Measurements from ENCODE around the gene MRI1. TPM values are rescaled to one million over a fixed set of nuclear protein-coding genes. Genes with fewer than 3 reads are reported as not detected.
"Not testable (repeated sequence)": the region's sequence is repeated elsewhere in the genome, so short reads cannot be mapped to it uniquely, and the experiment has no call there.

MRI1 gene
- total RNA-seq, 2 donors from 2014 or later, result 29.1 to 70.0 TPM

DNA sequence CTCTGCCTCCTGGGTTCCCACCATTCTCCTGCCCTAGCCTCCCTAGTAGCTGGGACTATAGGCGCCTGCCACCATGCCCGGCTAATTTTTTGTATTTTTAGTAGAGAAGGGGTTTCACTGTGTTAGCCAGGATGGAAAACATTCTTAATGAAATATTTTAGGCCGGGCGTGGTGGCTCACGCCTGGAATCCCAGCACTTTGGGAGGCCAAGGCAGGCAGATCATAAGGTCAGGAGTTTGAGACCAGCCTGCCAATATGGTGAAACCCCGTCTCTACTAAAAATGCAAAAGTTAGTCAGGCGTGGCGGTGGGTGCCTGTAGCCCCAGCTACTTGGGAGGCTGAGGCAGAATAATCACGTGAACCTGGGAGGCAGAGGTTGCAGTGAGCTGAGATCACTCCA lies 29.0 kb downstream of the MRI1 start:
- Mint-ChIP-seq H3K27ac (peak overlapping the region in 1 of 2 donors; percentile 68), H3K4me1 (ENCODE audit: low read depth in 2 of 2) (peaks cover 41 to 48% of the 10 kb centered on the region in 2 donors), H3K4me3 (peak overlapping the region; percentile 89)
- H3K27me3 Mint-ChIP-seq; DNase-seq (ENCODE audit: low spot score); H3K36me3 Mint-ChIP-seq; ATAC-seq; H3K9me3 Mint-ChIP-seq: not testable (repeated sequence)

DNA sequence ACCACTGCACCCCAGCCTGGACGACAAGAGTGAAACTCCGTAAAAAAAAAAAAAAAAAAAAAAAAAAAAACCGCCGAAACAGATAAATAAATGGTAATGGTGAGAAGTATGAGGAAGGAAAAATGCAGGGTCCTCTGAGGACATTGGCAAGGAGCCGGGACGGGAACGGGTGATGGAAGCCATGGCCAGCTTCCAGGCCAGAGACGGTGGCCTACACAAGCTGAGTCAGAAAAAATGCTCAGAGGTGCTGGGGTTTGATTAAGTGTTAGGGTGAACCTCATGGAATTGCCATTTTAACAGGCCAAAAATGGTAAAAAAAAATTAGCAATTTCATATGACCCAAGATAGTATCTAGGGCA lies 30.1 kb downstream of the MRI1 start:
- peak overlapping the region; percentile 68 to 98 for H3K27ac Mint-ChIP-seq
- no peak for DNase-seq (ENCODE audit: low spot score)
- peak overlapping the region; percentile 89 for H3K4me3 Mint-ChIP-seq

DNA sequence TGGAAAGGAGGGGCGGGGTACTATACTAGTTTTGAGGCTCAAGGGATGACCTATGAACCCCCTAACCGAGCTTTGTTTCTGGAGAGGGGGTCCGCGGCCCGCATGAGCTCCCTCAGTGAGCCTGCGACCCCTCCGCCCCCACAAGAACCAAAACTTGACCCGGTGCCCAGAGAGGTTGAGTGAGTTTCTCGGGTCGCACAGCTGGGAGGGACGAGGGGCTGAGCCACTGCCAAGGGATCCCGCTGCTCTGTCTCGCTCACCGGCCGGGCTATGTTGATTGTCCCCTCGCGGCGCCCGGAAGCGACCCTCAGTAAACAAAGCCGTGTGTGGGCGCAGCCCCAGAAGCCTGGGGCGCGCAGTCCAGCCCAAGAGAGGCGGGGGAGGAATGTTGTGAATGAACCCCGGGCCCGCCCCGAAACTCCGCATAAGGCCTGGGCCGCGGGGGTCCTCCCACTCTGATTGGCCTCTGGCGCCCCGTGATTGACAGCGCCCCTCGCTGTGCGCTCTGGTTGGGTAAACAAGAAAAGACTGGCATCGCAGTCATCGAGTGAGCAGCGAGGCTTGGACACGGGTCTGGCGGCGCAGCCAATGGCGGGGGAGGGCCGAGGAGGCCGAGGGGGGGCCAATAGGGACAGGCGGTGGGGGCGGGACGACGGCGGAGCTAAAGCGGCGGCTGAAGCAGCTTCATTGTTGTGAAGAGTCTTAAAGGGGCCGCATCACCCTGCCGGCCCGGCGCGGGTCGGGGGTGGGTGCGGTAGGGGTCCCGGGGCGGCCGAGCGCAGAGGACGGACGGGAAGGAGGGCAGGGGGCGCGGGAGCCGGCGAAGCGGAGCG lies 30.7 kb downstream of the MRI1 start, which contains the start of gene ZSWIM4:
ZSWIM4 (plus strand) TSS at position 687 of the 833 bp plus-strand sequence. CDS start 206 bp downstream, outside the sequence.
- Mint-ChIP-seq H3K27me3 (no peaks in the 10 kb centered on the region), H3K27ac (peak within 1 kb of the TSS; percentile 68 to 98), H3K4me1 (ENCODE audit: low read depth in 2 of 2) (peaks cover 34 to 39% of the 10 kb centered on the region in 2 donors), H3K4me3 (peak within 1 kb of the TSS; percentile 89), H3K36me3 (no peaks in the 10 kb centered on the region), H3K9me3 (no peaks in the 10 kb centered on the region)
- ATAC-seq (peak; percentile 98), DNase-seq (ENCODE audit: low spot score) (peak; percentile 100)

More for the DNA sequence above, 30.1 kb downstream of the MRI1 start:
- Mint-ChIP-seq H3K9me3 (no peaks in the 10 kb centered on the region), H3K27me3 (no peaks in the 10 kb centered on the region), H3K4me1 (ENCODE audit: low read depth in 2 of 2) (peaks cover 35 to 40% of the 10 kb centered on the region in 2 donors), H3K36me3 (no peaks in the 10 kb centered on the region)
- ATAC-seq, result no peak

DNA sequence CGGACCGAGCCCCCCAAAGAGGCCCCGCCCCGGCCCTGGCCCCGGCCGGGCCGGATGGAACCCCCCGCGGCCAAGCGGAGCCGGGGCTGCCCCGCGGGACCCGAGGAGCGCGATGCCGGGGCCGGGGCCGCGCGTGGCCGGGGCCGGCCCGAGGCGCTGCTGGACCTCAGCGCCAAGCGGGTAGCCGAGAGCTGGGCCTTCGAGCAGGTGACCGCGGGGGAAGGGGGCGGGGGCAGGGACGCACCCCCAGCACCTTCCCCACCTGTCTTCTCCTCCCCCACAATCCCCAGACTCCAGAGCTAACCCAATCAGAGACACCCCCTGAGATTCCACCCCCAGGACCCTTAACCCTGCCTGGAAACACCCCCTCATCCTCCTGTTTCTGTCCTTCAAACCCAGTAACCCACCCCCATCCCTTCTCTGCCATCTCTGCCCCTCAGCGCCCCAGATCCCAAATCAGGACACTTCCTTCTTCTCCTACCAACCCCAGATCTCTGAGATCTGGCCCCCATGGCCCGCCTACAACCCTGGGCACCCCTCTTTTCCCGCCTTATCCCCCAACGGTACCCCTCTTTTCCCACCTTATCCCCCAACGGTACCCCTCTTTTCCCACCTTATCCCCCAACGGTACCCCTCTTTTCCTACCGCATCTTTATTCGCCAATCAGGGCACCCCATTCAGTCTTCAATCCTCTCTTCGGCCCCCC lies 31.4 kb downstream of the MRI1 start:
- Mint-ChIP-seq H3K27ac (peak overlapping the region; percentile 54 to 98), H3K9me3 (no peaks in the 10 kb centered on the region), H3K27me3 (no peaks in the 10 kb centered on the region), H3K4me1 (ENCODE audit: low read depth in 2 of 2) (peaks cover 27 to 31% of the 10 kb centered on the region in 2 donors), H3K36me3 (no peaks in the 10 kb centered on the region), H3K4me3 (peak overlapping the region; percentile 89)
- ATAC-seq, result peak; percentile 60
- DNase-seq (ENCODE audit: low spot score), result no peak

DNA sequence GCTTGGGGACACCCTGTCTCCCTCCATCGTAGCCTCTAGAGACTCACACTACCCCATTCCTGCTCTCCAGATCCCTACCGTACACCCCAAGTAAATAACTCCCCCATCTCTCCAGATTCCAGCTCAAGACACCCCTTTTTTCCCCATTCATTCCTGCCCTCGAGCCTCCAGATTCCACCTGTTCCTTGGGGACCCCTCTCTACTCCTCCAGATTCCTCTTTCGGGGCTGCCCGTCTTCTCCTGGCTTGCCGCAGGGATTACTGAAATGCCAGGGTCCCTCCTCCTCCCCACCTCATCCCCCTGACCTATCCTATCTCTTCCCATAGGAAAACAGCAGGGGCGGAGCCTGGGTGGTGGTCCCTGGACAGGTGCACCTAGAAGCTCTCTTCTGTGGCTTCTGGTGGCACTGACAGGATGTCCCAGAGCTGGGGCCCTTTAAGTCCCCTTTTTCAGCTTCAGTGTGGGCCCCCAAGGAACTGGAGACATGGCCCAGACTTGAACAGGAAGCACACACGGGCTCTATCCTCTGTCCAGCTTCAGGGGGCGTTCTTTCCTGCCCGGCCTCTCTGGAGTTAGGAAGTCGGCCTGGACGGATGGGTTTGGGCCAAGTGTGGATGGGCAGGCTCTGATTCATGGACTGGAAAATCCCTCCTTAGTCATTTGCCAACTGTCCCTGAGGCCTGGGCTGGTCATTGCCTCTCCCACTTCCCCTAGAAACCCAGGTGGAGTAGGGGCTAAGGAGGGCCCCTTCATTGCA lies 32.2 kb downstream of the MRI1 start:
- no peak for DNase-seq (ENCODE audit: low spot score)
- no peaks in the 10 kb centered on the region for H3K27me3 Mint-ChIP-seq

DNA sequence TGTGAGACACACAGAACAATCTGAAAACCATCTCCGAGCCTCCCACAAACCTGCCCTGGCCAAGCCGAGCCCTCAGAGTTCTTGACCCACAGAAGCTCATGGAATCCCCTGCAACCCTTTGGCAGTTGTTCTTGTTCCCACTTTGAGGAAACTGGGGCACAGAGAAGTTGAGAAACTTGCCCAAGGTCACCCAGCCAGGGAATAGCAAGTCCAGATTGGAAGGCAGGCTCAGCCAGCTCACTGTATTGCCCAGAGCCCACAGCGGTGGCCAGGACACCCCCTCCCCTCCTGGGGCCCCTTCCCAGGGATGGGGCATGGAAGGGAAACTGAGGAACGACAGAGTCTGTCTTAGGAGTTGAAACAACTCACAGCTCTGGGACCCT lies 32.7 kb downstream of the MRI1 start:
- Mint-ChIP-seq H3K4me1 (ENCODE audit: low read depth in 2 of 2) (peaks cover 27 to 31% of the 10 kb centered on the region in 2 donors), H3K27ac (peak overlapping the region in 1 of 2 donors; percentile 54), H3K4me3 (peak overlapping the region; percentile 81), H3K27me3 (no peaks in the 10 kb centered on the region), H3K9me3 (no peaks in the 10 kb centered on the region), H3K36me3 (no peaks in the 10 kb centered on the region)
- no peak for ATAC-seq
- no peak for DNase-seq (ENCODE audit: low spot score)

More for the DNA sequence above, 32.2 kb downstream of the MRI1 start:
- H3K27ac Mint-ChIP-seq, result peak overlapping the region; percentile 54 to 91
- H3K36me3 Mint-ChIP-seq, result no peaks in the 10 kb centered on the region
- peaks cover 27 to 31% of the 10 kb centered on the region in 2 donors for H3K4me1 Mint-ChIP-seq (ENCODE audit: low read depth in 2 of 2)
- ATAC-seq, result no peak
- no peaks in the 10 kb centered on the region for H3K9me3 Mint-ChIP-seq
- peak overlapping the region; percentile 81 for H3K4me3 Mint-ChIP-seq

DNA sequence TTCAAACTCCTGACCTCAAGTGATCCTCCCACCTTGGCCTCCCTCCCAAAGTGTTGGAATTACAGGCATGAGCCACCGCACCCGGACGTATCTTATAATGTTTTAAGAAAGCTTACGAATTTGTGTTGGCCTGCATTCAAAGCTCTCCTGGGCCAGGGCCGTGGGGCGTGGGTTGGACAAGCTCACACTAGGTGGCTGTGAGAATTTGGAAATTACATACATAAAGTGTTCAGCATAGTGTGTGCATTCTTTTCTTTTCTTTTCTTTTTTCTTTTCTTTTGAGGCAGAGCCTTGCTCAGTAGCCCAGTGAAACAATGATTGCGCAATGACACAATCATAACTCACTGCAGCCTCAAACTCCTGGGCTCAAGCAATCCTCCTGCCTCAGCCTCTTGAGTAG lies 33.5 kb downstream of the MRI1 start:
- Mint-ChIP-seq H3K27me3 (no peaks in the 10 kb centered on the region), H3K4me1 (ENCODE audit: low read depth in 2 of 2) (peaks cover 27 to 31% of the 10 kb centered on the region in 2 donors), H3K36me3 (no peaks in the 10 kb centered on the region), H3K27ac (no peak overlapping the region), H3K9me3 (no peaks in the 10 kb centered on the region), H3K4me3 (peak overlapping the region; percentile 44)
- ATAC-seq (no peak), DNase-seq (ENCODE audit: low spot score) (no peak)

DNA sequence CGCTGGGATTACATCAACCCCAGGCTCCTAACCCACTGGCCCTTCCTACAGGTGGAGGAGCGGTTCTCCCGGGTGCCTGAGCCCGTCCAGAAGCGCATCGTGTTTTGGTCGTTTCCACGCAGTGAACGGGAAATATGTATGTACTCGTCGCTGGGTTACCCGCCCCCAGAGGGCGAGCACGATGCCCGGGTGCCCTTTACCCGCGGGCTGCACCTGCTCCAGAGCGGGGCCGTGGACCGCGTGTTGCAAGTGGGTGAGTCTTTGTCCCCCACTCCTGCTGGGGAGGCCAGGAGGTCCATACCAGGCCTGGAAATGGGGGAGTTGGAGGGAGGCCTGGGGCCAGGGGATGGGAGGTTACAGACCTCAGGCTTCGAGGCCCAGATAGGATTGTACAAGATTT lies 35.3 kb downstream of the MRI1 start:
- Mint-ChIP-seq H3K4me1 (ENCODE audit: low read depth in 2 of 2) (peaks cover 21% of the 10 kb centered on the region in 2 donors), H3K4me3 (no peak overlapping the region), H3K9me3 (no peaks in the 10 kb centered on the region), H3K27me3 (no peaks in the 10 kb centered on the region), H3K27ac (no peak overlapping the region), H3K36me3 (no peaks in the 10 kb centered on the region)
- no peak for ATAC-seq
- DNase-seq (ENCODE audit: low spot score), result no peak

DNA sequence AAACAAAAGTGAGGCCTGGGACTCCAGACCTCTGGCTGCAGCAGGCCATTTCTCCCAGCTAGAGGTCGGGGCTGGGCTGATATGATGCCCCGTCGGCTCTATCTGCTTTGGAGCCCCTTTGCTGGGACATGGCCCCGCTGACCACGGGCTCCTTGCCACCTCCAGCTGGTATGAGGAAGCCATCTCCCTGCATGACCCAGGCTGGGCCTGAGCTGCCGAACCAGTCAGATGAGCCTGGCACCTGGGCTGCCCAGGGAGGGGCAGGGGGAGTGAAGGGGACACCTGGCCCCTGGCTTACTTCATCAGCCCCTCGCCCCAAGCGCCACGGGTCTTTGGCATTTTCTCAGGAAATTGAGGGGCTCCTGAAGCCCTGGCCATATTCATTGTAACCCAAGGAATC lies 38.7 kb downstream of the MRI1 start:
- Mint-ChIP-seq H3K4me1 (ENCODE audit: low read depth in 2 of 2) (peaks cover 2 to 3% of the 10 kb centered on the region in 2 donors), H3K36me3 (no peaks in the 10 kb centered on the region), H3K9me3 (no peaks in the 10 kb centered on the region), H3K27me3 (no peaks in the 10 kb centered on the region), H3K27ac (no peak overlapping the region), H3K4me3 (no peak overlapping the region)
- ATAC-seq, result no peak
- DNase-seq (ENCODE audit: low spot score), result no peak

DNA sequence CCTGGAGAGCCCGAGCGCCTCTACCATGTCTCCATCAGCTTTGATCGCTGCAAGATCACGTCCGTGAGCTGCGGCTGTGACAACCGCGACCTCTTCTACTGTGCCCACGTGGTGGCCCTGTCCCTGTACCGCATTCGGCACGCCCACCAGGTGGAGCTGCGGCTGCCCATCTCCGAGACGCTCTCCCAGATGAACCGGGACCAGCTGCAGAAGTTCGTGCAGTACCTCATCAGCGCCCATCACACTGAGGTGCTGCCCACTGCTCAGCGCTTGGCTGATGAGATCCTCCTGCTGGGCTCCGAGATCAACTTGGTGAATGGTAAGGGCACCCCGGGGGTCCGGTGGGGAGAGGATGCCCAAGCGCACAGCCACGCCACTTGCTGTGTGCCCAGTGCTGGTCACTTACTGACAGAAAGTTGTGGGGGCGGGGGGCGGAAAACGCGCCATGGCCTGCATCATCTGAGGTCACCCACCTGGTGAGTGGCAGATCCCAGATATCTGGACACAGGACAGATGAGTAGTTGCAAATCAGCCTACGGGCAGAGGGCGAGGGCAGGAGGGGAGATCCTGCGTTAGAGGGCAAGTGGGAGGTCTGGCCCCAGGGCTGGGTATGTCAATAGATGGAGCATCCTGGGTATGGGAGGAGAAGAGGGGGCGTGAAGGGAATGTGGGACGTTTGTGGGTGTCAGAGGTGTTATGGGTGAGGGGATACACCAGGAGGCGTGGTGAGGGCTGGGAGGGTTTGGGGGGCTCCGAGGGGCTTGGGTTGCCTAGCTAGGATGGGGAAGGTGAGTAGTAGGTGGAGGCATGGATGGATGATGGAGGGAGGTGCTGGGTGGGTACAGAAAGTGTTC lies 40.7 kb downstream of the MRI1 start:
- ATAC-seq, result no peak

DNA sequence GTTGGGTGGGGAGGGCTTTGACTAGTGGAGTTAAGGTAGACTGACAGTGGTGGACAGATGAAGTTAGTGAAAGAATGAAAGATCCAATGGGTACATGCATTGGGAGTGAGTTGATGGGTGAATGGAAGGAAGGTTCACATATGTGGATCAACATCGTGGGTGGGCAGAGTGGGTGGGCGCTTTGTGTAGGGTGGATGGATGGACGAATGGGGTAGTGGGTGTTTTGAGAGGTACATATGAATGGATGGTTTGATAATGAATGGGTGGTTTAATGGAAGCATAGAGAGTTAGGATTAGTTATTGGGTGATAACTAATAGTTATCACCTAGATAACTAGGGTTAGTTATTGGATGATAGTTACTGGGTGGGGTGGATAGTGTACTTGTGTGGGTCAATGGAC lies 42.4 kb downstream of the MRI1 start:
- no peaks in the 10 kb centered on the region for H3K4me1 Mint-ChIP-seq (ENCODE audit: low read depth in 2 of 2)
- no peaks in the 10 kb centered on the region for H3K36me3 Mint-ChIP-seq
- no peaks in the 10 kb centered on the region for H3K9me3 Mint-ChIP-seq
- H3K27ac Mint-ChIP-seq, result no peak overlapping the region
- no peak for DNase-seq (ENCODE audit: low spot score)
- ATAC-seq, result no peak
- no peak overlapping the region for H3K4me3 Mint-ChIP-seq
- H3K27me3 Mint-ChIP-seq, result no peaks in the 10 kb centered on the region

More for the DNA sequence above, 40.7 kb downstream of the MRI1 start:
- H3K27me3 Mint-ChIP-seq, result no peaks in the 10 kb centered on the region
- H3K27ac Mint-ChIP-seq, result no peak overlapping the region
- H3K4me3 Mint-ChIP-seq, result no peak overlapping the region
- H3K36me3 Mint-ChIP-seq, result no peaks in the 10 kb centered on the region
- no peaks in the 10 kb centered on the region for H3K4me1 Mint-ChIP-seq (ENCODE audit: low read depth in 2 of 2)
- no peak for DNase-seq (ENCODE audit: low spot score)
- H3K9me3 Mint-ChIP-seq, result no peaks in the 10 kb centered on the region

DNA sequence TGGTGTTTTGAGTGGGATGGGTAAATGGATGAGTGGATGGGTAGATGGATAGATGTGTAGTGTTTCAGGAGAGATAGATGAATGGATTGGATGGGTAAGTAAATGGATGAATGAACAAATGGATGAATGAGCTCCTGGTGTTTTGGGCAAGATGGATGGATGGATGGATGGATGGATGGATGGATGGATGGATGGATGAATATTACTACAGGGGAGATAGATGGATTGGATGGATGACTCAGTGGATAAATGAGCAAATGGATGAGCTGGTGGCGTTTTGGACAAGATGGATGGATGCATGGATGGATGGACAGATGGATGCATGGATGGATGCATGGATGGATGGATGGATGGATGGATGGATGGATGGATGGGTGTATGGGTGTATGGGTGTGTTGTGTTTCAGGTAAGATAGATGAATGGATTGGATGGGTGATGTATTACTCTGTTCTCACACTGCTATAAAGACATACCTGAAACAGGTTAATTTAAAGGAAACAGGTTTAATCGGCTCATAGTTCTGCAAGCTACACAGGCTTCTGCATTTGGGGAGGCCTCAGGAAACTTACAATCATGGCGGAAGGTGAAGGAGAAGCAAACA lies 43.2 kb downstream of the MRI1 start:
- Mint-ChIP-seq H3K9me3 (no peaks in the 10 kb centered on the region), H3K4me3 (no peak overlapping the region), H3K36me3 (no peaks in the 10 kb centered on the region), H3K27me3 (no peaks in the 10 kb centered on the region), H3K27ac (no peak overlapping the region), H3K4me1 (ENCODE audit: low read depth in 2 of 2) (no peaks in the 10 kb centered on the region)
- DNase-seq (ENCODE audit: low spot score) (no peak), ATAC-seq (no peak)

DNA sequence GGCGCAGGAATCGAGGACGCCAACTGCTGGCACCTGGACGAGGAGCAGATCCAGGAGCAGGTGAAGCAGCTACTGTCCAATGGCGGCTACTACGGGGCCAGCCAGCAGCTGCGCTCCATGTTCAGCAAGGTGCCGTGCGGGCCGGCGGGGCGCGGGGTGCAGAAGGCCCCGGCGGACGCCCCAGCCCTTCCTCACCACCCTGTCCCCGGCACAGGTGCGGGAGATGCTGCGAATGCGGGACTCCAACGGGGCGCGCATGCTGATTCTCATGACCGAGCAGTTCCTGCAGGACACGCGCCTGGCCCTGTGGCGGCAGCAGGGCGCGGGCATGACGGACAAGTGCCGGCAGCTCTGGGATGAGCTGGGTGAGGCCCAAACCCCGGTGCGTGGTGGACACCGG lies 44.5 kb downstream of the MRI1 start:
- ATAC-seq (no peak), DNase-seq (ENCODE audit: low spot score) (no peak)
- Mint-ChIP-seq H3K27ac (no peak overlapping the region), H3K36me3 (peaks cover 6% of the 10 kb centered on the region), H3K27me3 (no peaks in the 10 kb centered on the region), H3K4me3 (no peak overlapping the region), H3K9me3 (no peaks in the 10 kb centered on the region), H3K4me1 (ENCODE audit: low read depth in 2 of 2) (peaks cover 0 to 5% of the 10 kb centered on the region in 2 donors)
